H1 (cell line): ENCODE measurements around the gene CTPS2. TPM values are rescaled to one million over a fixed set of nuclear protein-coding genes. Genes with fewer than 3 reads are reported as not detected.

Experiments
- CTCF ChIA-PET: fragments of 300-600 bp; sonication (Branson Sonifier 250); formaldehyde crosslinking; loops from one replicate; lab custom pipeline; 2021; ENCODE audit not compliant: partially characterized antibody; lab: Charles Lee
- POLR2A ChIA-PET: fragments of 300-600 bp; sonication (Branson Sonifier 250); formaldehyde crosslinking; loops from one replicate; lab custom pipeline; 2021; ENCODE audit warnings: inconsistent platforms; ENCODE audit not compliant: partially characterized antibody; lab: Charles Lee
- DNase-seq, 2 experiments: peaks; one replicate each; pipeline versions ENCODE4 v3.0.0 to v3.0.0-alpha.2; 2010 to 2022; ENCODE audit warnings: low spot score in 2 of 2, low read depth in 1 of 2, mixed read lengths in 1 of 2
- FAIRE-seq: peaks from 2 replicates; lab custom pipeline; 2011; peaks lifted over from hg19 to GRCh38; lab: Jason Lieb, UNC
- H2AFZ ChIP-seq: 2 replicates; pipeline ENCODE4 v1.8.1; 2012; ENCODE audit warnings: low read length, inconsistent platforms
- H2AK5ac ChIP-seq: 2 replicates; pipeline ENCODE4 v1.6.1; 2013; ENCODE audit warnings: low read depth, low read length
- H2BK120ac ChIP-seq: replicated peaks from 2 replicates; pipeline ENCODE3; 2013; ENCODE audit warnings: low read depth, low read length, inconsistent platforms
- H2BK12ac ChIP-seq: 2 replicates; pipeline ENCODE4 v1.6.1; 2013; ENCODE audit warnings: low read depth, low read length
- H2BK15ac ChIP-seq: 2 replicates; pipeline ENCODE4 v1.6.1; 2013; ENCODE audit warnings: low read length
- H2BK20ac ChIP-seq: 2 replicates; pipeline ENCODE4 v1.6.1; 2013; ENCODE audit warnings: low read length
- H2BK5ac ChIP-seq: 2 replicates; pipeline ENCODE4 v1.6.1; 2013; ENCODE audit warnings: low read depth, low read length
- H3K14ac ChIP-seq: 2 replicates; pipeline ENCODE4 v1.6.1; 2013; ENCODE audit warnings: inconsistent platforms; ENCODE audit not compliant: insufficient read length
- H3K18ac ChIP-seq: 2 replicates; pipeline ENCODE4 v1.6.1; 2013; ENCODE audit warnings: low read length; ENCODE audit errors: extremely low read depth
- H3K23ac ChIP-seq: 2 replicates; pipeline ENCODE4 v1.6.1; 2013; ENCODE audit warnings: inconsistent platforms; ENCODE audit not compliant: insufficient read length
- H3K23me2 ChIP-seq: 2 replicates; pipeline ENCODE4 v1.6.1; 2013; ENCODE audit warnings: low read depth, low read length
- H3K27ac ChIP-seq: 2 replicates; pipeline ENCODE4 v1.6.1; 2011; ENCODE audit warnings: low read depth, low read length, inconsistent platforms
- H3K27me3 ChIP-seq, 4 experiments: replicated peaks in 1 of 4; 1 replicate in 1 of 4; 2 replicates in 3 of 4; pipeline versions ENCODE4 v1.6.1 to v1.8.1; 2011 to 2013; ENCODE audit warnings: low read length in 3 of 4, mild to moderate bottlenecking in 3 of 4, inconsistent platforms in 2 of 4, mixed read lengths in 2 of 4, moderate library complexity in 1 of 4; ENCODE audit not compliant: control insufficient read depth in 3 of 4, insufficient read depth in 3 of 4; ENCODE audit errors: extremely low read depth in 1 of 4
- H3K36me3 ChIP-seq, 4 experiments: 2 replicates each; pipeline versions ENCODE4 v1.6.1 to v1.8.1; 2011 to 2013; ENCODE audit warnings: mild to moderate bottlenecking in 4 of 4, low read length in 3 of 4, moderate library complexity in 2 of 4, control low read depth in 1 of 4, inconsistent platforms in 1 of 4; ENCODE audit not compliant: insufficient read depth in 4 of 4, control insufficient read depth in 2 of 4
- H3K4ac ChIP-seq: replicated peaks from 2 replicates; pipeline ENCODE3; 2013; ENCODE audit warnings: low read length, low read depth, mixed read lengths, inconsistent platforms; ENCODE audit not compliant: insufficient read length
- H3K4me1 ChIP-seq, 4 experiments: replicated peaks in 1 of 4; 1 replicate in 1 of 4; 2 replicates in 3 of 4; pipeline versions ENCODE4 v1.6.1 to v1.8.1; 2011 to 2013; ENCODE audit warnings: low read length in 3 of 4, inconsistent platforms in 2 of 4, mixed read lengths in 1 of 4; ENCODE audit not compliant: insufficient read depth in 4 of 4, control insufficient read depth in 3 of 4
- H3K4me2 ChIP-seq, 2 experiments: 2 replicates each; pipeline versions ENCODE4 v1.6.1 to v1.8.1; 2011 to 2013; ENCODE audit warnings: low read depth in 2 of 2, low read length in 2 of 2, control low read depth in 1 of 2, inconsistent platforms in 1 of 2, mild to moderate bottlenecking in 1 of 2; ENCODE audit not compliant: insufficient read depth in 1 of 2
- H3K4me3 ChIP-seq, 4 experiments: fragments of 200-600, 300-600 bp in 1 of 4; sonication (generic), shearing (Covaris generic), sonication (Bioruptor Twin) in 1 of 4; 2 replicates each; pipeline versions ENCODE4 v1.5.1 to v1.8.1; 2011 to 2016; ENCODE audit warnings: low read length in 4 of 4, low read depth in 3 of 4, control low read depth in 2 of 4, inconsistent platforms in 2 of 4, mild to moderate bottlenecking in 2 of 4, mixed read lengths in 1 of 4, moderate library complexity in 1 of 4; ENCODE audit not compliant: insufficient read depth in 2 of 4; ENCODE audit errors: extremely low read depth in 1 of 4
- H3K56ac ChIP-seq: replicated peaks from 2 replicates; pipeline ENCODE3; 2013; ENCODE audit warnings: low read depth, mild to moderate bottlenecking, mixed read lengths, low read length, inconsistent platforms; ENCODE audit not compliant: insufficient read length
- H3K79me1 ChIP-seq: 2 replicates; pipeline ENCODE4 v1.6.1; 2013; ENCODE audit warnings: low read depth, low read length, control low read depth
- H3K79me2 ChIP-seq, 2 experiments: 2 replicates each; pipeline versions ENCODE4 v1.6.1 to v1.8.1; 2012 to 2013; ENCODE audit warnings: low read length in 2 of 2, mild to moderate bottlenecking in 2 of 2, inconsistent platforms in 1 of 2; ENCODE audit not compliant: insufficient read depth in 2 of 2, control insufficient read depth in 1 of 2
- H3K9ac ChIP-seq, 4 experiments: replicated peaks in 1 of 4; 1 replicate in 1 of 4; 2 replicates in 3 of 4; pipeline versions ENCODE4 v1.6.1 to v1.8.1; 2011 to 2013; ENCODE audit warnings: low read depth in 3 of 4, low read length in 3 of 4, control low read depth in 2 of 4, mild to moderate bottlenecking in 2 of 4, moderate library complexity in 2 of 4, inconsistent platforms in 1 of 4; ENCODE audit errors: extremely low read depth in 1 of 4
- H3K9me3 ChIP-seq, 2 experiments: 2 replicates each; pipeline versions ENCODE4 v1.6.1 to v1.8.1; 2012 to 2013; ENCODE audit warnings: mild to moderate bottlenecking in 2 of 2, moderate library complexity in 2 of 2, control low read depth in 1 of 2, inconsistent platforms in 1 of 2, low read depth in 1 of 2, low read length in 1 of 2, mixed read lengths in 1 of 2; ENCODE audit not compliant: insufficient read depth in 2 of 2
- H4K20me1 ChIP-seq, 2 experiments: replicated peaks in 1 of 2; 2 replicates each; pipeline versions ENCODE3 to v1.8.1; 2011 to 2013; ENCODE audit warnings: inconsistent platforms in 2 of 2, low read length in 2 of 2, mild to moderate bottlenecking in 1 of 2; ENCODE audit not compliant: insufficient read depth in 2 of 2, control insufficient read depth in 1 of 2
- H4K5ac ChIP-seq: 2 replicates; pipeline ENCODE4 v1.6.1; 2013; ENCODE audit warnings: low read length, low read depth, mixed read lengths, inconsistent platforms; ENCODE audit not compliant: insufficient read length
- H4K8ac ChIP-seq: 2 replicates; pipeline ENCODE4 v1.8.0; 2013; ENCODE audit warnings: mild to moderate bottlenecking, moderate library complexity, low read length, inconsistent platforms; ENCODE audit not compliant: insufficient read depth; ENCODE audit errors: extremely low read depth
- H4K91ac ChIP-seq: replicated peaks from 2 replicates; pipeline ENCODE3; 2013; ENCODE audit warnings: low read length, mixed read lengths, inconsistent platforms; ENCODE audit not compliant: insufficient read length
- MAX ChIP-seq: IDR thresholded peaks from 2 replicates; pipeline ENCODE4 v1.6.1; 2012; ENCODE audit warnings: inconsistent platforms
- SRF ChIP-seq: IDR thresholded peaks from 2 replicates; pipeline ENCODE4 v1.6.1; 2011; ENCODE audit warnings: mild to moderate bottlenecking, low read depth, low read length, moderate library complexity
- USF2 ChIP-seq: IDR thresholded peaks from 2 replicates; pipeline ENCODE4 v1.6.1; 2011; ENCODE audit warnings: low read length, improper control_type of control experiment
- WGBS, 2 experiments: shearing (Covaris generic) in 1 of 2; methylation state at CpG; one replicate each; pipeline versions ENCODE4 v1.1.6 to v1.1.7; 2013 to 2015; ENCODE audit warnings: low lambda C conversion rate in 2 of 2, mixed read lengths in 2 of 2, inconsistent platforms in 1 of 2, low coverage in 1 of 2, missing lambda C conversion rate in 1 of 2; ENCODE audit not compliant: insufficient replicate concordance in 2 of 2, insufficient coverage in 1 of 2, insufficient read length in 1 of 2; ENCODE audit errors: extremely low coverage in 1 of 2, missing lambda C conversion rate in 1 of 2; 5-methylcytosine and 5-hydroxymethylcytosine counted together
- polyA plus RNA-seq, 7 experiments: library from polyadenylated mRNA; depleted of rRNA in 3 of 7; stranded (reverse) in 5 of 7; unstranded in 2 of 7; fragments of >200 nt in 5 of 7; fragments of 200-250 nt in 2 of 7; gene quantifications; 1 replicate in 5 of 7; 2 replicates in 1 of 7; 4 replicates in 1 of 7; pipeline versions ENCODE4 v1.2.1 to v1.2.3, GENCODE V29; 2011 to 2013; ENCODE audit warnings: missing spikeins in 2 of 7, mixed read lengths in 2 of 7
- total RNA-seq: library from RNA; stranded (reverse); fragmentation: NEBNext Ultra II Directional; extraction: Animal tissue kit (Norgen Biotek cat#: 25700); gene quantifications from 2 replicates; pipeline ENCODE4 v1.2.1, GENCODE V29; 2021

The CTPS2 gene
- total and polyA plus RNA-seq, 2 of the 8 experiments (the other 6 are each of a cell fraction or from before 2014, with no cell fraction given) = 17.1 to 34.0 TPM

- DNase-seq (no peak), FAIRE-seq (no peak)
- H2AK5ac ChIP-seq = no peak overlapping the region
- H3K23ac ChIP-seq = no peak overlapping the region
- H4K91ac ChIP-seq = no peak overlapping the region
- POLR2A ChIA-PET = no interaction called here
- H3K4me2 ChIP-seq = no peak overlapping the region
- H4K20me1 ChIP-seq = no peaks in the 10 kb centered on the region
- H3K18ac ChIP-seq = no peak overlapping the region
- H2BK12ac ChIP-seq = no peak overlapping the region
- no peaks in the 10 kb centered on the region for H3K9me3 ChIP-seq
- no peak overlapping the region for H3K9ac ChIP-seq
- no peak overlapping the region for H3K14ac ChIP-seq
- H3K4me1 ChIP-seq = peaks cover 0 to 4% (median 0%) of the 10 kb centered on the region in 4 experiments; a peak in 2 of 7 replicates
- no peak overlapping the region for H3K4me3 ChIP-seq
- no peak overlapping the region for H2BK120ac ChIP-seq
- CTCF ChIA-PET = interaction anchor here (1.0 kb wide), 1 partner anchor 10 kb away, joined by 3 read pairs; no protein-coding TSS in a partner anchor
- H3K79me2 ChIP-seq = no peaks in the 10 kb centered on the region
- 100% methylated on average over 2 of the region's 2 CpGs; no CpG with 5 or more reads in 1 of the 2 experiments for WGBS, 2 experiments
- no peak overlapping the region for H2AFZ ChIP-seq
- no peak overlapping the region for H2BK15ac ChIP-seq
- peaks cover 0 to 24% (median 6%) of the 10 kb centered on the region in 4 experiments; a peak in 4 of 8 replicates for H3K36me3 ChIP-seq
- H3K79me1 ChIP-seq = no peaks in the 10 kb centered on the region; the same call in 1 of the 2 replicates
- no peak overlapping the region for H3K4ac ChIP-seq
- no peak overlapping the region for H2BK20ac ChIP-seq
- no peaks in the 10 kb centered on the region for H3K27me3 ChIP-seq
- no peak overlapping the region for H3K56ac ChIP-seq
- no peak overlapping the region for H2BK5ac ChIP-seq
- H3K27ac ChIP-seq = no peak overlapping the region
- no peak overlapping the region for H4K5ac ChIP-seq
- H3K23me2 ChIP-seq = no peaks in the 10 kb centered on the region
- H4K8ac ChIP-seq = no peak overlapping the region
- TF ChIP-seq USF2 = no peak
- no peak for TF ChIP-seq MAX
- TF ChIP-seq SRF = no peak
These were observed 123.3 kb downstream of the CTPS2 start for GRCh38 chrX:16589211-16589610.
